Retinal pigment epithelial cell (primary cell): Measurements from ENCODE around the gene HMGXB4.

Source experiments
- DNase-seq: peaks from one replicate; pipeline ENCODE4 v3.0.0-alpha.2; 2010; ENCODE audit warnings: low read depth
- H3K4me3 ChIP-seq: 2 replicates; pipeline ENCODE4 v1.5.1; 2011; ENCODE audit warnings: mild to moderate bottlenecking, low read length, control low read depth, moderate library complexity
- CTCF ChIP-seq: conservative IDR thresholded peaks from 2 replicates; pipeline ENCODE4 v1.5.1; 2011; ENCODE audit warnings: low read depth, low read length, control low read depth, inconsistent platforms

HMGXB4 gene

GRCh38 chr22:35305525-35306070 lies 48.3 kb downstream of the HMGXB4 start:
- TF ChIP-seq CTCF = no peak
- no peak for DNase-seq

GRCh38 chr22:35306350-35306967 lies 49.2 kb downstream of the HMGXB4 start:
- no peak for DNase-seq
- TF ChIP-seq CTCF = no peak
- no peak overlapping the region for H3K4me3 ChIP-seq

More at GRCh38 chr22:35305525-35306070, 48.3 kb downstream of the HMGXB4 start:
- H3K4me3 ChIP-seq = no peak overlapping the region

GRCh38 chr22:35307372-35307771 lies 50.1 kb downstream of the HMGXB4 start:
- no peak overlapping the region for H3K4me3 ChIP-seq
- no peak for TF ChIP-seq CTCF

GRCh38 chr22:35307892-35308291 lies 50.6 kb downstream of the HMGXB4 start:
- DNase-seq = no peak
- H3K4me3 ChIP-seq = no peak overlapping the region
- TF ChIP-seq CTCF = no peak

More at GRCh38 chr22:35307372-35307771, 50.1 kb downstream of the HMGXB4 start:
- no peak for DNase-seq

GRCh38 chr22:35308480-35309021 lies 51.3 kb downstream of the HMGXB4 start:
- no peak for TF ChIP-seq CTCF
- no peak for DNase-seq
- H3K4me3 ChIP-seq = no peak overlapping the region

- TF ChIP-seq CTCF = peak; percentile 9
- peak; percentile 68 for DNase-seq
- no peak overlapping the region for H3K4me3 ChIP-seq
These were observed 53.6 kb downstream of the HMGXB4 start for GRCh38 chr22:35310556-35311550.
